Measurements from ENCODE around the gene KLK11. TPM values are rescaled to one million over a fixed set of nuclear protein-coding genes. Genes with fewer than 3 reads are reported as not detected.

The KLK11 gene
- total RNA-seq, 4 donors from 2014 or later: not detected

GRCh38 chr19:50998686-50999085 is 27.7 kb downstream of the KLK11 start:
- no peak for TF ChIP-seq CTCF (IDR thresholded peaks at IDR 0.05; ENCODE audit: low read depth)

- TF ChIP-seq CTCF (IDR thresholded peaks at IDR 0.05; ENCODE audit: low read depth): no peak
Measured at GRCh38 chr19:50998061-50998460, 28.4 kb downstream of the KLK11 start.

GRCh38 chr19:50994129-50994528 is 32.3 kb downstream of the KLK11 start:
- no peak for TF ChIP-seq CTCF (IDR thresholded peaks at IDR 0.05; ENCODE audit: low read depth)

- TF ChIP-seq CTCF (IDR thresholded peaks at IDR 0.05; ENCODE audit: low read depth): no peak
Measured at GRCh38 chr19:50992666-50993035, 33.8 kb downstream of the KLK11 start.

GRCh38 chr19:50983625-50984292 is 42.7 kb downstream of the KLK11 start, which contains the start of gene KLK7:
TSS of gene KLK7 (minus strand) at chr19:50983917. CDS start at chr19:50982399, 1,518 bp downstream.
- no peak for TF ChIP-seq CTCF (IDR thresholded peaks at IDR 0.05; ENCODE audit: low read depth)

GRCh38 chr19:50982186-50982585 is 44.2 kb downstream of the KLK11 start:
- no peak for TF ChIP-seq CTCF (IDR thresholded peaks at IDR 0.05; ENCODE audit: low read depth)

- no peak for TF ChIP-seq CTCF (IDR thresholded peaks at IDR 0.05; ENCODE audit: low read depth)
Measured at GRCh38 chr19:50981587-50982146, 44.7 kb downstream of the KLK11 start.

Data from subcutaneous adipose tissue (tissue), 4 donors.